Measurements from ENCODE around the gene TEX22.

- TF ChIP-seq CTCF (IDR thresholded peaks at IDR 0.05) (no peak), POLR2A (IDR thresholded peaks at IDR 0.05) (no peak)
These were observed 26.5 kb downstream of the TEX22 start for GRCh38 chr14:105424861-105425260.
